Keratinocyte (primary cell): ENCODE results near the gene ESRRB. TPM values are rescaled to one million over a fixed set of nuclear protein-coding genes. Genes with fewer than 3 reads are reported as not detected.

Experiments
- DNase-seq: peaks from one replicate; pipeline ENCODE4 v3.0.0-alpha.2; 2011; ENCODE audit warnings: low read depth, missing footprints, low spot score
- FAIRE-seq: peaks from 2 replicates; lab custom pipeline; 2011; peaks lifted over from hg19 to GRCh38; lab: Jason Lieb, UNC
- H2AFZ ChIP-seq: 2 replicates; pipeline ENCODE4 v1.6.0; 2012; ENCODE audit warnings: low read length, control low read depth, inconsistent platforms; ENCODE audit not compliant: control insufficient read depth
- H3K27ac ChIP-seq: 2 replicates; pipeline ENCODE4 v1.5.1; 2011; ENCODE audit warnings: low read length; ENCODE audit not compliant: control insufficient read depth, insufficient read depth
- H3K27me3 ChIP-seq: 3 replicates; pipeline ENCODE4 v1.6.0; 2011; ENCODE audit warnings: low read length; ENCODE audit not compliant: control insufficient read depth, insufficient read depth; ENCODE audit errors: extremely low read depth
- H3K36me3 ChIP-seq, 2 experiments: 2 replicates in 1 of 2; 3 replicates in 1 of 2; pipeline ENCODE4 v1.5.1; 2011; ENCODE audit warnings: low read length in 2 of 2, mild to moderate bottlenecking in 1 of 2; ENCODE audit not compliant: control insufficient read depth in 2 of 2, insufficient read depth in 2 of 2; ENCODE audit errors: extremely low read depth in 1 of 2
- H3K4me1 ChIP-seq: 3 replicates; pipeline ENCODE4 v1.5.1; 2011; ENCODE audit warnings: low read length; ENCODE audit not compliant: control insufficient read depth, insufficient read depth; ENCODE audit errors: extremely low read depth
- H3K4me2 ChIP-seq: 3 replicates; pipeline ENCODE4 v1.6.0; 2011; ENCODE audit warnings: low read depth, low read length; ENCODE audit not compliant: control insufficient read depth, insufficient read depth; ENCODE audit errors: extremely low read depth
- H3K4me3 ChIP-seq, 3 experiments: fragments of 200-600 bp in 1 of 3; sonication (generic) in 1 of 3; 2 replicates in 2 of 3; 3 replicates in 1 of 3; pipeline ENCODE4 v1.5.1; 2011 to 2016; ENCODE audit warnings: low read length in 3 of 3, mild to moderate bottlenecking in 3 of 3, control low read depth in 2 of 3, inconsistent platforms in 1 of 3, low read depth in 1 of 3, mixed read lengths in 1 of 3, mixed run types in 1 of 3, moderate library complexity in 1 of 3; ENCODE audit not compliant: control insufficient read depth in 2 of 3, insufficient read depth in 2 of 3; ENCODE audit errors: extremely low read depth in 1 of 3
- H3K79me2 ChIP-seq: 2 replicates; pipeline ENCODE4 v1.6.0; 2012; ENCODE audit warnings: low read length; ENCODE audit not compliant: control insufficient read depth, insufficient read depth
- H3K9ac ChIP-seq: 3 replicates; pipeline ENCODE4 v1.6.0; 2011; ENCODE audit warnings: low read length; ENCODE audit not compliant: control insufficient read depth, insufficient read depth; ENCODE audit errors: extremely low read depth
- H3K9me1 ChIP-seq: 3 replicates; pipeline ENCODE4 v1.6.0; 2011; ENCODE audit warnings: low read length; ENCODE audit not compliant: control insufficient read depth, insufficient read depth; ENCODE audit errors: extremely low read depth
- H3K9me3 ChIP-seq: 2 replicates; pipeline ENCODE4 v1.5.1; 2012; ENCODE audit warnings: low read depth, low read length; ENCODE audit not compliant: control insufficient read depth
- H4K20me1 ChIP-seq: 3 replicates; pipeline ENCODE4 v1.6.0; 2011; ENCODE audit warnings: low read length; ENCODE audit not compliant: control insufficient read depth, insufficient read depth; ENCODE audit errors: extremely low read depth
- EZH2 ChIP-seq: IDR thresholded peaks from one replicate; pipeline ENCODE4 v1.6.1; 2012; ENCODE audit warnings: inconsistent platforms, mild to moderate bottlenecking, low read length, moderate library complexity
- dilution Hi-C: fragments of 300-500 bp; cut with MboI; formaldehyde crosslinking; loops from one replicate; pipeline ENCODE4 v1.7.0; 2020; ENCODE audit warnings: low sequenced_read_pairs; ENCODE audit not compliant: extremely low pct_ligation_motif_present
- polyA plus RNA-seq, 5 experiments: library from polyadenylated mRNA; depleted of rRNA in 3 of 5; stranded (reverse) in 3 of 5; stranded (forward) in 1 of 5; unstranded in 1 of 5; fragments of >200 nt; gene quantifications; 1 replicate in 1 of 5; 2 replicates in 3 of 5; 3 replicates in 1 of 5; pipeline versions ENCODE4 v1.2.1 to v1.2.3, GENCODE V29; 2011 to 2012; ENCODE audit warnings: missing spikeins in 2 of 5, low read depth in 1 of 5, low replicate concordance in 1 of 5
- TF ChIP-seq, protein P1 (sequence below), 3 experiments: IDR thresholded peaks in 1 of 3; conservative IDR thresholded peaks in 1 of 3; optimal IDR thresholded peaks in 1 of 3; 2 replicates in 2 of 3; 3 replicates in 1 of 3; pipeline versions ENCODE3 to v1.5.1; 2011; ENCODE audit warnings: low read length in 3 of 3, mild to moderate bottlenecking in 3 of 3, moderate library complexity in 2 of 3, control low read depth in 1 of 3, inconsistent platforms in 1 of 3; ENCODE audit not compliant: insufficient read depth in 2 of 3; ENCODE audit errors: extremely low read depth in 1 of 3

Gene ESRRB
- polyA plus RNA-seq, 1 donor (not counting 4 experiments of a cell fraction or from before 2014, with no cell fraction given) = 0.01 TPM

DNA sequence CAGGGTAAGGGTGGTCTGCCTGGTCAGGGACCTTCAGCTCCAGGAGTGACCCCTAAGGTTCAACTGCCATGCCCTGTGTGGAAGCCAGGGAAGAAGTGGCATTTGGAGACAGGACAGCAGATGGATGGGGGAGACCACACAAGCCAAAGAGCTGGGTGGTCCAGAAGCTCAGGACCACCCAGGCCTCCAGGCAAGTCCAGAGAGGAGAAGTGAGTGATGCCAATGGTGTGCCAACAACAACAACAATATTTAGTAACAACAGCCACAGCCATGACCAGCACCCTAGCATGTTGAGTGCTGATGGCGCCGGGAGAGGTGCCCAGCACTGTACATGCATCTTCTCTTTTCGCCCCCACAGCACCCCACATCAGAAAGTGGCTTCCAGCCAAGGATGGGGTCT, 113.7 kb downstream of the ESRRB start:
- H3K9ac ChIP-seq = no peak overlapping the region
- peaks cover 5% of the 10 kb centered on the region for H3K27me3 ChIP-seq
- DNase-seq (no peak), FAIRE-seq (no peak)
- H3K9me1 ChIP-seq = no peaks in the 10 kb centered on the region
- no peak for TF ChIP-seq EZH2
- TF ChIP-seq, protein P1, sequence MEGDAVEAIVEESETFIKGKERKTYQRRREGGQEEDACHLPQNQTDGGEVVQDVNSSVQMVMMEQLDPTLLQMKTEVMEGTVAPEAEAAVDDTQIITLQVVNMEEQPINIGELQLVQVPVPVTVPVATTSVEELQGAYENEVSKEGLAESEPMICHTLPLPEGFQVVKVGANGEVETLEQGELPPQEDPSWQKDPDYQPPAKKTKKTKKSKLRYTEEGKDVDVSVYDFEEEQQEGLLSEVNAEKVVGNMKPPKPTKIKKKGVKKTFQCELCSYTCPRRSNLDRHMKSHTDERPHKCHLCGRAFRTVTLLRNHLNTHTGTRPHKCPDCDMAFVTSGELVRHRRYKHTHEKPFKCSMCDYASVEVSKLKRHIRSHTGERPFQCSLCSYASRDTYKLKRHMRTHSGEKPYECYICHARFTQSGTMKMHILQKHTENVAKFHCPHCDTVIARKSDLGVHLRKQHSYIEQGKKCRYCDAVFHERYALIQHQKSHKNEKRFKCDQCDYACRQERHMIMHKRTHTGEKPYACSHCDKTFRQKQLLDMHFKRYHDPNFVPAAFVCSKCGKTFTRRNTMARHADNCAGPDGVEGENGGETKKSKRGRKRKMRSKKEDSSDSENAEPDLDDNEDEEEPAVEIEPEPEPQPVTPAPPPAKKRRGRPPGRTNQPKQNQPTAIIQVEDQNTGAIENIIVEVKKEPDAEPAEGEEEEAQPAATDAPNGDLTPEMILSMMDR (optimal IDR thresholded peaks at IDR 0.05 in 1 of 3, IDR thresholded peaks at IDR 0.05 in 1 of 3, conservative IDR thresholded peaks at IDR 0.05 in 1 of 3; ENCODE audit: extremely low read depth in 1 of 3, insufficient read depth in 2 of 3, low read length in 3 of 3) = no peak
- H3K4me3 ChIP-seq = no peak overlapping the region
- H4K20me1 ChIP-seq = no peaks in the 10 kb centered on the region
- no peaks in the 10 kb centered on the region for H3K9me3 ChIP-seq
- H3K79me2 ChIP-seq = no peaks in the 10 kb centered on the region
- H3K4me1 ChIP-seq = no peaks in the 10 kb centered on the region
- dilution Hi-C loops = no loop called here
- no peak overlapping the region for H2AFZ ChIP-seq
- H3K4me2 ChIP-seq = no peak overlapping the region
- no peaks in the 10 kb centered on the region for H3K36me3 ChIP-seq
- no peak overlapping the region for H3K27ac ChIP-seq

DNA sequence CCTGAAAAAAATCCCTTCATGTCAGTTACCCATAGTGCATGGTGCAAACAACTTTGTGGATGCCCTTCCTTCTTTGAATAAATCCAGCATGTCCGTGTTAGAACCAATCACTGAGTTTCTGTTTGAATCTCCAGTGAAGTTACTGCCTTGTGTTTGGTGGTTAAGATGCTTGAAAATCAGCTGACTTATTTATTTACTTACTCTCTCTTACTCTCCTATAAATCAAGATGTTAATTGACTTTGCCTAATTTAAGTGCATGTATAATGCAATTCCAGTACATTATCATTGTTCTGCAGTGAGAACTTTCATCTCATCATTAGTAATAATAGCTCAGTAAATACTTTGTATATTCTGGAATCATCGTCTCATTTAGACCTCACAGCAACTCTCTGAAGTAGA, 114.2 kb downstream of the ESRRB start:
- H3K27ac ChIP-seq = no peak overlapping the region
- DNase-seq (no peak), FAIRE-seq (no peak)
- no peaks in the 10 kb centered on the region for H3K36me3 ChIP-seq
- dilution Hi-C loops = no loop called here
- no peak for TF ChIP-seq EZH2
- TF ChIP-seq, protein P1 (optimal IDR thresholded peaks at IDR 0.05 in 1 of 3, IDR thresholded peaks at IDR 0.05 in 1 of 3, conservative IDR thresholded peaks at IDR 0.05 in 1 of 3; ENCODE audit: extremely low read depth in 1 of 3, insufficient read depth in 2 of 3, low read length in 3 of 3) = no peak
- no peak overlapping the region for H2AFZ ChIP-seq
- no peak overlapping the region for H3K4me3 ChIP-seq
- H3K4me1 ChIP-seq = no peaks in the 10 kb centered on the region
- no peaks in the 10 kb centered on the region for H4K20me1 ChIP-seq
- peaks cover 5% of the 10 kb centered on the region for H3K27me3 ChIP-seq
- H3K9me1 ChIP-seq = no peaks in the 10 kb centered on the region
- H3K9ac ChIP-seq = no peak overlapping the region
- H3K79me2 ChIP-seq = no peaks in the 10 kb centered on the region
- no peak overlapping the region for H3K4me2 ChIP-seq
- no peaks in the 10 kb centered on the region for H3K9me3 ChIP-seq
